ENCODE results near the gene DCUN1D2. TPM values are rescaled to one million over a fixed set of nuclear protein-coding genes. Genes with fewer than 3 reads are reported as not detected.

The DCUN1D2 gene
- total and polyA plus RNA-seq, 2 donors from 2014 or later = 7.6 to 19.5 TPM

DNA sequence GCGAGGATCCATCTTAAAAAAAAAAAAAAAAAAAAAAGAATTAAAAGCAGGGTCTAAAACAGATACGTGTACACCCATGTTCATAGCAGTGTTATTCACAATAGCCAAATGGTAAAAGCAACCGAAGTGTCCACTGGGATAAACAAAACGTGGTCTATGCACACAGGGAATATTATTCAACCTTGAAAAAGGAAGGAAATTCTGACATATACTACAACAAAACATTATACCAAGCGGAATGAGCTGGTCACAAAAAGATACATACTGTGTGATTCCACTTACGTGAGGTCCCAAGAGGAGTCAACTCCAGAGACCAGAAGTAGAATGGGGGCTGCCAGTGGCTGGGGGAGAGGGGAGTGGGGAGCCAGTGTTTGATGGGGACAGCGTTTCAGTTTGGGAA is 22.5 kb downstream of the DCUN1D2 start:
- FAIRE-seq = no peak
- intact Hi-C loops (cut with DNase I) = no loop called here

DNA sequence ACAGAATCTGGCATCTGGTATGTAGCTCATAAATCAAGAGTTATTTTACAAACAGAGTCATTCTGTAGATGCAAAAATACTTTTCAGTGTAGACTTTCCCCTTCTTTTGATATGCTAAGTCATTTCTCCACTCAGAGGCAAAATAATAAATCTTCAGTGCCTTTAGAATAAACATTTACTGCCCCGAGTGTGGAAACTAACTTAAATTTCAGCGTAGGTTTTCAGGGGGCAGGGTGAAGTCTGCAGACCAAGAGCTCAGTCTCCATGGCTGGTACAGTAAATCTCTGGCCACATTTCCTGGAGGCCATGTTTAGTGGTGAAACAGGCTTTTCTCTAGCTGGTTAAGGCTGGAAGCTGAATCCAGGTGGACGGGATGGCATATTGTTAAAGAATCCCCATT is 24.1 kb downstream of the DCUN1D2 start:
- no peaks in the 10 kb centered on the region for H3K27me3 ChIP-seq (ENCODE audit: control insufficient read depth, insufficient read depth, low read length)
- H3K4me1 ChIP-seq (ENCODE audit: control insufficient read depth in 2 of 3, insufficient read depth in 2 of 3, low read depth in 1 of 3, low read length in 3 of 3) = no peaks in the 10 kb centered on the region
- intact Hi-C loops (cut with DNase I) = no loop called here
- TF ChIP-seq, protein P1, sequence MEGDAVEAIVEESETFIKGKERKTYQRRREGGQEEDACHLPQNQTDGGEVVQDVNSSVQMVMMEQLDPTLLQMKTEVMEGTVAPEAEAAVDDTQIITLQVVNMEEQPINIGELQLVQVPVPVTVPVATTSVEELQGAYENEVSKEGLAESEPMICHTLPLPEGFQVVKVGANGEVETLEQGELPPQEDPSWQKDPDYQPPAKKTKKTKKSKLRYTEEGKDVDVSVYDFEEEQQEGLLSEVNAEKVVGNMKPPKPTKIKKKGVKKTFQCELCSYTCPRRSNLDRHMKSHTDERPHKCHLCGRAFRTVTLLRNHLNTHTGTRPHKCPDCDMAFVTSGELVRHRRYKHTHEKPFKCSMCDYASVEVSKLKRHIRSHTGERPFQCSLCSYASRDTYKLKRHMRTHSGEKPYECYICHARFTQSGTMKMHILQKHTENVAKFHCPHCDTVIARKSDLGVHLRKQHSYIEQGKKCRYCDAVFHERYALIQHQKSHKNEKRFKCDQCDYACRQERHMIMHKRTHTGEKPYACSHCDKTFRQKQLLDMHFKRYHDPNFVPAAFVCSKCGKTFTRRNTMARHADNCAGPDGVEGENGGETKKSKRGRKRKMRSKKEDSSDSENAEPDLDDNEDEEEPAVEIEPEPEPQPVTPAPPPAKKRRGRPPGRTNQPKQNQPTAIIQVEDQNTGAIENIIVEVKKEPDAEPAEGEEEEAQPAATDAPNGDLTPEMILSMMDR (IDR thresholded peaks at IDR 0.05; ENCODE audit: borderline replicate concordance, extremely low read depth, insufficient read depth) = no peak
- no peak overlapping the region for H3K9ac ChIP-seq (ENCODE audit: low read length in 3 of 3)
- H3K9me3 ChIP-seq (ENCODE audit: control insufficient read depth in 2 of 3, insufficient read depth in 1 of 3, low read length in 3 of 3) = no peaks in the 10 kb centered on the region
- no peak overlapping the region for H3K27ac ChIP-seq (ENCODE audit: low read depth in 2 of 2, low read length in 2 of 2)
- peaks cover 0 to 9% (median 4%) of the 10 kb centered on the region in 3 donors for H3K36me3 ChIP-seq (ENCODE audit: control insufficient read depth in 2 of 3, insufficient read depth in 3 of 3, low read length in 3 of 3)
- H3K4me3 ChIP-seq (ENCODE audit: low read length in 3 of 3) = no peak overlapping the region
- FAIRE-seq = no peak
- peak in 1 of 5 donors; percentile 60 for DNase-seq

More for the DNA sequence above, 22.5 kb downstream of the DCUN1D2 start:
- H3K27ac ChIP-seq (ENCODE audit: low read depth in 2 of 2, low read length in 2 of 2) = no peak overlapping the region
- TF ChIP-seq, protein P1 (IDR thresholded peaks at IDR 0.05; ENCODE audit: borderline replicate concordance, extremely low read depth, insufficient read depth) = no peak
- H3K9ac ChIP-seq (ENCODE audit: low read length in 3 of 3) = no peak overlapping the region
- DNase-seq = no peak
- no peak overlapping the region for H3K4me3 ChIP-seq (ENCODE audit: low read length in 3 of 3)
- no peaks in the 10 kb centered on the region for H3K9me3 ChIP-seq (ENCODE audit: control insufficient read depth in 2 of 3, insufficient read depth in 1 of 3, low read length in 3 of 3)
- H3K4me1 ChIP-seq (ENCODE audit: control insufficient read depth in 2 of 3, insufficient read depth in 2 of 3, low read depth in 1 of 3, low read length in 3 of 3) = no peaks in the 10 kb centered on the region
- H3K36me3 ChIP-seq (ENCODE audit: control insufficient read depth in 2 of 3, insufficient read depth in 3 of 3, low read length in 3 of 3) = peaks cover 0 to 5% (median 4%) of the 10 kb centered on the region in 3 donors
- no peaks in the 10 kb centered on the region for H3K27me3 ChIP-seq (ENCODE audit: control insufficient read depth, insufficient read depth, low read length)

DNA sequence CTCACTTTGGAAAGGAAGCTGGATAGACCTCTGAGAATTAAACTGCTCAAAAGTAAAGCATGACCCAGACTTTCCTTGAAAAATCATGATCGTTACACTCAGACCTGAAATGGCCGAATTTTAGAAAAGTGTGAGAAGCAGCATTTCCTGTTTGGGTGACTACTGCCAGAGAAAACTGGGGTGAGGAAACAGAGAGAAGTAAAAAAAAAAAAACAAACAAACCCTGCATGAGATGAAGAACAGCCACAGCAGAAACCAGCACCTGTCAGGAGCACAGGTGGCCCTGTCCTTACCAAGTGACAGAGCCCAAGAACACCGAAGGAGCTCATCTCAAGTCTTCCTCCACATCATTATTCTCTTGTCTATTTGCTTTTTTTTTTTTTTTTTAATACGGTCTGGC is 25.2 kb downstream of the DCUN1D2 start:
- intact Hi-C loops (cut with DNase I) = no loop called here
- DNase-seq (no peak), FAIRE-seq (no peak)
- Histone ChIP-seq H3K9ac (ENCODE audit: low read length in 3 of 3) (no peak overlapping the region), H3K4me1 (ENCODE audit: control insufficient read depth in 2 of 3, insufficient read depth in 2 of 3, low read depth in 1 of 3, low read length in 3 of 3) (no peaks in the 10 kb centered on the region), H3K27me3 (ENCODE audit: control insufficient read depth, insufficient read depth, low read length) (no peaks in the 10 kb centered on the region), H3K9me3 (ENCODE audit: control insufficient read depth in 2 of 3, insufficient read depth in 1 of 3, low read length in 3 of 3) (no peaks in the 10 kb centered on the region), H3K36me3 (ENCODE audit: control insufficient read depth in 2 of 3, insufficient read depth in 3 of 3, low read length in 3 of 3) (peaks cover 2 to 18% (median 10%) of the 10 kb centered on the region in 3 donors), H3K4me3 (ENCODE audit: low read length in 3 of 3) (no peak overlapping the region), H3K27ac (ENCODE audit: low read depth in 2 of 2, low read length in 2 of 2) (no peak overlapping the region)
- TF ChIP-seq, protein P1 (IDR thresholded peaks at IDR 0.05; ENCODE audit: borderline replicate concordance, extremely low read depth, insufficient read depth) = no peak

DNA sequence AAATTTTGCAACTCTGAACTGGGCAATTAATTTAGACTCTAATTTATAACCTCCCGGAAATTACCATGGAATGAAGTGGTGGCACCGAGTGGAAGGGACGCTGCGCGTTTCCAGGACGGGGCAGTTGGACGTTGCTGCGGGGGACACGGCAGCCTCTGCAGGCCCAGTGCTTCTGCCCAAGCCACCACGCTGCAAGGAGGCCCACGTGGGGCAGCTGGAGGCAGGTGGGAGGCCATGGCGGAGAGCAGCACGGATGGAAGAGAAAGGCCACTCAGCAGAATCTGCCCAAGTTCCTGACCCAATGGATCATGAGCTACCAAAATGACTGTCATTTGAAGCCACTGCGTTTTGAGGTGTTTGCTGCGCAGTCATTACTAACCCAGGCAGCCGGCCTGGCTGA is 26.0 kb downstream of the DCUN1D2 start:
- H3K9ac ChIP-seq (ENCODE audit: low read length in 3 of 3) = no peak overlapping the region
- H3K9me3 ChIP-seq (ENCODE audit: control insufficient read depth in 2 of 3, insufficient read depth in 1 of 3, low read length in 3 of 3) = no peaks in the 10 kb centered on the region
- H3K27ac ChIP-seq (ENCODE audit: low read depth in 2 of 2, low read length in 2 of 2) = no peak overlapping the region
- no peaks in the 10 kb centered on the region for H3K4me1 ChIP-seq (ENCODE audit: control insufficient read depth in 2 of 3, insufficient read depth in 2 of 3, low read depth in 1 of 3, low read length in 3 of 3)
- no peak overlapping the region for H3K4me3 ChIP-seq (ENCODE audit: low read length in 3 of 3)
- TF ChIP-seq, protein P1 (IDR thresholded peaks at IDR 0.05; ENCODE audit: borderline replicate concordance, extremely low read depth, insufficient read depth) = no peak
- intact Hi-C loops (cut with DNase I) = no loop called here
- no peak for DNase-seq
- no peak for FAIRE-seq
- H3K27me3 ChIP-seq (ENCODE audit: control insufficient read depth, insufficient read depth, low read length) = no peaks in the 10 kb centered on the region
- H3K36me3 ChIP-seq (ENCODE audit: control insufficient read depth in 2 of 3, insufficient read depth in 3 of 3, low read length in 3 of 3) = peaks cover 2 to 26% (median 14%) of the 10 kb centered on the region in 3 donors
